ENCODE data around the gene LIN28B.
"Not testable (repeated sequence)": the region's sequence is repeated elsewhere in the genome, so short reads cannot be mapped to it uniquely, and the experiment has no call there.

The LIN28B gene

DNA sequence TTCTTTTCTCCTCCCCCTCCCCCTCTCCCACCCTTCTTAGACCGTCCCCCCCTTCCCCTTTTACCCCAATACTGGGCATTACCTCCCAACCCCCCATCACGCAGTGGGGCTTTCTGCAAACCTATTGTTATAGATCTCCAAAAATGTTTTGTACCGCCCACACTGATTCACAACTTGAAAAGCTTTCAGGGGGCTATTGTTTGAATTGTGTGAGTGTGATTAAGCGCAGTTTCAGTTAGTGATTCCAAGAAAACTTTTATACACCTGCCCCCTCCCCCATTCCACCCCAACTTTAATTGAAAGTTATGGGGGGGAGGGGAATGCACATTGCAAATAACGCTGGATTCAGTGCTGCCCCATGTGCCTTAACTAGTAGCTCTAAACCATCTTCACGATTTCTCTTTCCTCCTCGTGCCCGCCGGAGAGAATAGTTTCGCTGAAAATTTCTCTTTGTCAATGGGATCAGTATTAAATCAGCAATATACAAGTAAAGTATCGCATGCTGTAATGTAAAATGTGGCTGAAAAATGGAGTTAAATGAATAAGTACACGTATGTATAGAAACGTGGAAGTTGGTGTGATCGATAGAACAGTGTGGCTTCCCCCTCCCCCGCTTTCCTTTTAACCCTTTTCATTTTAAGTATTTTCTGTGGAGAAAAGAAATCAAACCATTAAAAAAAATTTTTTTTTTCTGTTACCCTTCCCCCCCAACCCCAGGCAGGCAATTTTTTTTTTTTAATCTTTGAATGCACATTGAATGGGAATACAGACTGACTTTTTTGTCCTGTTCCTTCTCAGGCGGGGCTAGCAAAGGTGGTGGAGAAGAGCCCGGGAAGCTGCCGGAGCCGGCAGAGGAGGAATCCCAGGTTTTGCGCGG is 632 bp downstream of the LIN28B start:
- DNase-seq = no peak

DNA sequence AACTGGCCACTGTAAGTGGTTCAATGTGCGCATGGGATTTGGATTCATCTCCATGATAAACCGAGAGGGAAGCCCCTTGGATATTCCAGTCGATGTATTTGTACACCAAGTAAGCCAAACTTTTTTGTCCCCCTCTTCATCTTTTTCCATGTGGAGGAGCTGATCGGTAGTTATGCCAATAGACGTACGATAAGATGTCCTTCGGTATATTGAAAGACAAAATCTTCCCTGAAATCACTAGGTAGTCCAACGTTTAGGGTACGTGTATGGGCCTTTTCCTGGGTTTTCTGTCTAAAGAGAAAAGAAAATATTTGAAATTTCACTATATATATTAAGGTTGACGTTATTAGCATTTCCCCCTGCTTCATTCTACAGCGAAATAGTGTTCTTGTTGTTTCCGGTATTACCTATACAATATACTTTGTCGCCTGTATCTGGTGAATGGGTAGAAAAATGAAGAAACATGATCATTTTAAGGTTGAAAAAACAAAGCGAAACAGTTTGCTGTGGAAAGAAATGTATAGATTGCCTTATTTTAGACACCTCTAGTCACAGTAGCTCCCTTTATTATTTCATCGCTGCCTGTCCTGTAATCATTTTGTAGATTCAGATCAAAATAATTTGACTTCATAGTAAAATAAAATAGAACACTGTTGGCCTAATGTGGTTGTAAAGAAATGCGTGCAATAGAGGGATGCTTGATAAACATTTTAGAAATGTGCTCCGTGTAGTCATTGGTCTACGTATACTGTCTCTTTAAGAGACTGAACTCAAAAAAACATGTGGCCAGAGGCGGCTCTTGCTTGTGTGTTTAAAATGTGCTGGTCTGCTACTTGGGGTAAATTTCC is 1.5 kb downstream of the LIN28B start:
- no peak for DNase-seq

DNA sequence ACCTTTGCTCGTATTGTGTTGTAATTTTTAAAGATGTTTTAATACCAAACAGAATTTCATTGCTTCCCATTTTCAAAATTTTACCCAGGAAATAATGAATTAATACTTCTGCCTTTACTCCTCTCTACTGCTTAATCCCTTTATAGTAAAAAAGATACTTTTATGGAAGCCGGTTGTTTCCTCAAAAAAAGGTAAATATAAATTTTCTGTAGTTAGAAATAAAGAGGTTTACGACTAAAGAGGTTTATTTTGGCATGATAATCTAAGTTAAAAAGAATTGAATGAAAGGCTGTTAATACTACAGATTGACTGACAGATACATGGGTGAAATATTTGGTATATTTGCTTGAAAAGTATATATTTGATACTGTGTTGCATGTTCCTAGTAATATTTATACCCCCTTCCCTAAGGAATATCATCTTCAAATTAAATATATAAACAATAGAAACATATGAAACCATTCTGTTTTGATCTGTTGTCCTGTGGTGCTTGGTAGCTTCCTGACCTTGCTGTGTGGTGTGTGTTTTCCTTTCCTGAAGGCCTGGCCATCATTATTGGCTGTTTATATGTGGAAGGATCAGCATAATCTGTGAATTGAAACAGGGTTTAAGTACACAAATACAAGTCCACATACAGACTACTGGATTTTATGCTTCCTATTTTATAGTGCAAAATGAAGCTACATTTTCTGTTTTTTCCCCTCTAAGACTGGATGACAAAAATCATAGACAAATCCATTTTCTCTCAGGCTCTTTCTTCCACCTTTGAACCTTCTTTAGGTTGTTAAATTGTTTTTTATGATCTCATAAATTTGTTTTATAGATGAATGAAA is 2.3 kb downstream of the LIN28B start:
- DNase-seq = no peak

DNA sequence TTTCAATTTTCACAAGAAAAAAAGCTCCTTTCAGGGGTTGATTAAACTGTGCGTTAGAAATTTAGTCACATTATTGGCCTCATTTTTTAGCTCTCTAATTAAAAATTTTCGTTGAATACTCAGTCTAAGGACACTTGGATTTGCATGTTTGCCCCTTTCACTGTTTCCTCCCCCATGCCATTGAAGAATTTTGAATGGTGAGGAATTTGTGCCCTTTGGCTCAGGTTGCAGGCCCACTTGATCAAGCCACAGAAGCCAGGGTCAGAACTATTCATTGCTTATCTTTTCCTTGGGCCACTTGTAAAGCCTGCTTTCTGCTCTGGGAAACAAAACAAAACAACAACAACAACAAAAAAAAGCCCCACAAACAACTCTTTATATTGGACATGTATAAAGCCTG is 12.2 kb downstream of the LIN28B start:
- no peak for DNase-seq

DNA sequence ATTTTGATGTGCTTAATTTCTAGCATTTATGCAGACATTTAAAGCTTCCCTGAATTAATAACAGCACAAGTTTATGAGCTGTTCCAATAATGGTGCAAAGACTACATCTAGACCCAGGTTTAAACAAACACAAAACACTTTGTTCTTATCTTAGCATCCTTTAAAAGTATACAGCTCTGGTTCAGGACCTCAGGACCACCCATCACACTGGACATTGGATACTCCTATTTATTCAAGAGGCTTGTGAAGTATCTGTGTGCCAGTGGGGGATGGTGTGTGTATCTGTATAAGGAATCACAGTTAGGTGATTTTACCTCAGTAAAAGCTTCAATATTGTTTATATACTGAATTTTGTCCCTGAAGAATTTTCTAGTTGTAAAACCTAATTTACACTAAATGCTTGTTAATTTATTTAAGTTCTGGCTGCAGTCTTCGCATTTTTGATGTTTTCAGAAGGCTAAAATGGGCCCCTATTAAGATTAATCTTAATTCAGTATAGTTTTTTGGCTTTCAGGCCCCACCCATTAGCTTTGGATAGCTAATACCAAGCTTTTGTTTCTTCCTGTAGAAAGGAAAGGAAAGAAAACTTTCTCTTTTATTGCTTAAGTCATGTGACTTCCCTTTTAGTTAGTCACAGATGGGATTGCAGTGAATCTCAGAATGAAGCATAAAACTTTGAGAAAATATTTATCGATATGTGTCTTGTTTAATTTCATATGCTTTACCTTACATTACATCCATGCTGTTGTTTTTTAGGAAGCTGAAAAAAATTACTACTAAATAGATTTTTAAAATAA is 13.1 kb downstream of the LIN28B start:
- DNase-seq = no peak

DNA sequence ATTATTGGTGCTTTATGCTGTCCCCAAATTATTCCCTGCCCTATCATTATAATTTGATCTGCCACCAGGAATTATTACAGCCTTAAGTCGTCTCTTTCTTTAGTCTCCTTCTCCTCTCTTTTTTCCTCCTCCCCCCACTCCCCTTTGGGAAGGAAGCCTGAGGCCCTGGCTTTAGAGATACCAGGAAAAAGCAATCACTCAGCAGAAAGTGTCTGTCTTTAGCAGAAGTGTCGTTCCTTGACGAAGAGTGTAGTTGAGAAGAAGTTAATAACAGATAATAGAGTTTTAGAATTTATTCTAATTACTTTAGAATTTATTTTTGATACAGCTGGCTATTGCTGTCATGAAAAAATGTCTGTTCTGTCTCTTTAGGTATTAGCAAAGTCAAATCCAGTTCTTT is 16.5 kb downstream of the LIN28B start:
- no peak for DNase-seq

DNA sequence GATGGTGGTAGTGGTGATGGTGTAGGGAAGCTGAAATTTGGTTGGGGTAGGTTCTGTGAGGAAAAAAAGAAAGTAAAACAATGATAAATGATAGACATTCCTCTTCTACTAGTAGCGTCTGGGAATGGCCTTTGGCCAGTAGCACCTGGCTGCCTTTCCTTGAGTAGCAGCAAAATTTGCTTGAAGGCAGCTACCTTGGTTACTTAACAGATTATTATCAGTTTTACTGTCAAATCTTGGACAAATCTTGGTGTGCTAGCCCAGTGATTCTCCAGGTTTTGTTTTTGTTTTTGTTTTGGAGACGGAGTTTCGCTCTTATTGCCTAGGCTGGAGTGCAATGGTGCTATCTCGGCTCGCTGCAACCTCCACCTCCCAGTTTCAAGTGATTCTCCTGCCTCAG is 26.4 kb downstream of the LIN28B start:
- no peak for DNase-seq

DNA sequence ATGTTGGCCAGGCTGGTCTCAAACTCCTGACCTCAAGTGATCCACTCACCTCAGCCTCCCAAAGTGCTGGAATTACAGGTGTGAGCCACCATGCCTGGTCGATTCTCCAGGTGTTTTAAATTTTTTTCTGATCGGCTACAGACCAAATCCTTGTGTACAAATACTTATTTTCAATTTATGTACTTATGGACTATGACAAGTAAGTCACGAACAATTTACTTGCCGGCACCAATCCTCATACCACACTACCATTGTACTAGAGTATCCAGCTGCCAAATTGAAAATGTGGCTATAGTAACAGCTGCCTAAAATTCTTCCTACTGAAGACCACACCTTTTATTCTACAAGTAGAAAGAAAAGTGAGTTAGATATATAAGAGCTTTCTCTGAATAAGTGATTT is 26.9 kb downstream of the LIN28B start:
- no peak for DNase-seq

DNA sequence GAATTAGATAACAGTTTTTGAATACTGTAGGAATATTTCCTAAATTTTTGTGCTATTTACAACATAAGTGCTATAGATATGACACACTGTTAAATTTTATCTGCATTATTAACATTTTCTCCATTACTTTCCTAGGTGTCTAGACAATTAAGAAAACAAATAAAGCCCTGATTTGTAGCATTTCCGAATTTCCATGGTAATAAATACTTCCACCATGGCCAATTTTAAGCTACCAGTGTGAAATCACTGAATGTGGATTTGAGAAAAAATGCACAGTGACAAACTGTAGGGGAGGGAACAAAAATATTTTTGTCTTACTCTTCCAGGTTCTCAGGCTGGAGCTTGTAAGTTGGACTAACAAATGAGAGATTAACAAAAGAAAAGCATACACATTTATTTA is 27.9 kb downstream of the LIN28B start:
- no peak for DNase-seq

DNA sequence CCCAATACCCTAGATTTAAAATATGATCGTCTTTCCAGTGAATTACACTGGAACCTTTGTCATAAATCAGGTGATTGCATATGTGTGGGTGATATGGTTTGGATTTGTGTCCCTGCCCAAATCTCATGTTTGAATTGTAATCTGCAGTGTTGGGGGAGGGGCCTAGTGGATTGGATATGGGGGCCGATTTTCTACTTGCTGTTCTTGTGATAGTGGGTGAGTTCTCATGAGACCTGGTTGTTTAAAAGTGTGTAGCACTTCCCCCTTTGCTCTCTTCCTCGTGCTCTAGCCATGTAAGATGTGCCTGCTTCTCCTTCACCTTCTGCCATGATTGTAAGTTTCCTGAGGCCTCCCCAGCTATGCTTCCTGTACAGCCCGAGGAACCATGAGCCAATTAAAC is 29.0 kb downstream of the LIN28B start:
- not testable (repeated sequence) for DNase-seq

DNA sequence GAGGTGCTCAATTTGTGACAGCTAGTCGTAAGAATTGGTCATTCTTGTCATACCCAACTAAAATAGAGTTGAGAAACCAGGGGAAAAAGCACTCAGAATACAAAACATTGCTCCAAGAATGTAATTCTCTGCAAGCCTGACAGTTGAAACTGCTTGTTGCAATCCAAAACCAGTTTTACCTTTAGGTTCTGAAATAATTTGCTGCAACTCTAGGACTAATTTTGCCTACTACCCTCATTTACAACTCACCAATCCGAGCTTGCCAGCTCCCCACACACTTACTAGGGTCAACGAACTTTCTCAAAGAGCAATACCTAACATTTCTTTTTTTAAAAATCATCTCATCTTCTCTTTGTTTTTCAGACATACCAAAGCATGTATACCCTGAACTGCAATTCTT is 29.7 kb downstream of the LIN28B start:
- DNase-seq = no peak

DNA sequence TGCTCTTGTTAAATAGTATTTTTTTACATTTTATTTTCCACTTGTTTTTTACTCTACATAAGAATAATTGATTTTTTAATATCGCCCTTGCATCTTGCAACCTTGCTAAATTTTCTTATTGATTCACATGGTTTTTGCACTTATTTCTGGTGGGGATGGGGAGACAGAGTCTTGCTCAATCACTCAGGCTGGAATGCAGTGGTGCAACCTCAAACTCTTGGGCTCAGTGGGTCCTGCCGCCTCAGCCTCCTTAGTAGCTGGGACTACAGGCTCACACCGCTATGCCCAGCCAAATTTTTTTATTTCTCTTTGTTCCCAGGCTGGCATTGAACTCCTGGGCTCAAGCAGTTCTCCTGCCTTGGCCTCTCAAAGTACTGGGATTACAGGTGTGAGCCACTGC is 30.3 kb downstream of the LIN28B start:
- DNase-seq = no peak

DNA sequence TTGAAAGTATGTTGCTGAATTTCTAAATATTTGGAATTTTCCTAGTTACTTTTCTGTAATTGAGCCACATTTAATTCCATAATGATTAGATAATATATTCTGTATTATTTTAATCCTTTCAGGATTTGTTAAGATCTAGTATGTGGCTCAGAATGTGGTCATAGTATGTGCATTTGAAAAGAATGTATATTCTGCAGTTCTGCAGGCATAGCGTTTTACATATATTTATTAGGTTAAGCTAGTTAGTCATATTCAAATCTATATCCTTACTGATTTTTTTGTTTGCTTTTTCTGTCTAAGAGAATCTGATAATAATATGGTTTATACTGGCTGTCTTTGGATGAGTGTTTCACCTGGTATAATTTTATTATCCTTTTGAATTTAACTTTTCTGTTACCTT is 33.2 kb downstream of the LIN28B start:
- DNase-seq = no peak

DNA sequence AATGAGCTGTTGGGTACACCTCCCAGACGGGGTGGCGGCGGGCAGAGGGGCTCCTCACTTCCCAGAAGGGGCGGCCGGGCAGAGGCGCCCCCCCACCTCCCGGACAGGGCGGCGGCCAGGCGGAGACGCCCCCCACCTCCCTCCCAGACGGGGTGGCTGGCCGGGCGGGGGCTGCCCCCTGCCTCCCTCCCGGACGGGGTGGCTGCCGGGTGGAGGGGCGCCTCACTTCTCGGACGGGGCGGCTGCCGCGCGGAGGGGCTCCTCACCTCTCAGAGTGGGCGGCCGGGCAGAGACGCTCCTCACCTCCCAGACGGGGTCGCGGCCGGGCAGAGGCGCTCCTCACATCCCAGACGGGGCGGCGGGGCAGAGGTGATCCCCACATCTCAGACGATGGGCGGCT is 34.2 kb downstream of the LIN28B start:
- not testable (repeated sequence) for DNase-seq

DNA sequence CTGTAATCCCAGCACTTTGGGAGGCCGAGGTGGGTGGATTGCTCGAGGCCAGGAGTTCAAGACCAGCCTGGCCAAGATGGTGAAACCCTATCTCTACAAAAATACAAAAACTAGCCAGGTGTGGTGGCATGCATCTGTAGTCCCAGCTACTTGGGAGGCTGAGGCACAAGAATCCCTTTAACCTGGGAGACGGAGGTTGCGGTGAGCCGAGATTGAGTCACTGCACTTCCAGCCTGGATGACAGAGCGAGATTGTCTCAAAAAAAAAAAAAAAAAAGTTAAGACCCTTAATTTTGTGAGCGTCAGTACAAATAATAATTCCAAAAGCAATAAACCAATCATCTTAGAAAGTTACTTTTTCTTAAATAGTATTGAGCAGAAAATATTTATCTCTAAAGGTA is 36.7 kb downstream of the LIN28B start:
- DNase-seq = not testable (repeated sequence)

DNA sequence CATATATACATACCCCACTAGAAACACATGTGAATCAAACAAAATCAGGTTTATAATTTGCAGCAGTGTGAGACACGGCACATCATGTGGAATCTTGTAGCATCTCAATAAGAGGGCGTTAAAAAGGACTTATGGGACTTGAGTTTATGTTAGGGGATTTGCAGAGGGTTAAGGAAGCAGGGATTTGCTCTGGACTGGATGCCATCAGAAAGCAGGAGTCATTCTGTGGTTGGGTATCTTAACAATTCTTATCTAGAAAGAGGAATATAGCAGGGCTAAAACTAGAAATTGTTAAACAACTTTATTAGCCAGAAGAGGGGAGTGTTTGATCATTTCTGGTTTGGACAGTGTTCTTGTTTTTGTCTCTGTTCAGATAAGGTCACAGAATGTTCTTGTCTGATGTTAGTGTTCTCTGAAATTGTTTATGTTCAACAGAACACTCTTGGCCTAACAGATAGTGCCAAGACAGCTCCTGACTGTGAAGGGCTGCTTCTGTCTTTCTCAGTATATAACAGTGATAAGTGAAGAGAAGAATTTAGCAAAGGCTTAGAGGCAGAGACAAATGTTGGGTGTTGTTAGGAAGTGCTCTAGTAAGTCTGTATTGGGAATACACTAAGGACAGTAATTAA is 39.2 kb downstream of the LIN28B start:
- no peak for DNase-seq

DNA sequence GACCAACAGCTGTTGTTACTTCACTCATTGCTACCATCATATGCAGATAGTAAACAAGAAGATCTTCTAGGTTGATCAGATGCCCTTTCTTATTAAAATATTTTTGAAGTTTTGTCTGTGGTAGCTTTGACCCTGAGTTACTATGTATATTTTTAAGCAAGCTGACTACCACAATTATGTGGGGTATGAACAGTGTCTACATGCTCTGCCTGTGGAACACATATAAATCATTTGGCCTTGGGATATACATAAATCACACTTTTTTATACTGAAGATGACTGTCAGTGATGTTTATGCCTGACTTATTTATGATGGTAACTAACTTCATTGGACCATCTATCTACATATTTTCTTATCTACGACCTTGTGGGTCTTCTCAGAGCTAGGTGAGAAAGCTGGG is 44.2 kb downstream of the LIN28B start:
- no peak for DNase-seq

DNA sequence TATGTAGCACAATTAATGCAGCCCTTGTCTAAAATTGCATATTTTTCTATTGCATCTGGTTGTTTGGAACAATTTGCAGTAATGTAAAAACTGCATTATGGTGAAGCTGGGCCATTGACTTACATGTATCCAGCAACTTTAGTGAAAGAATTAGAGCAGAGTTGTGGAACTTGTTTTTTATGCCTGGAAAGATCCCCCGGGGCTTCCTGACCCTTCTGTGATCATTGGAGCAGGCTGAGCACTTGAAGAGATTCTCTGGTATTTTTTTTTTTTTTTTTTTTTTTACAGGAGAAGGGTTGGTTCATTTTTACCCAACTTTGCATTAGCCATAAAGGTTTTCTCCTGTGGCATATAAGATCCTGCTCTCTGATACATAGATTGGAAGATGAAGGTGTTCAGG is 45.0 kb downstream of the LIN28B start:
- no peak for DNase-seq

DNA sequence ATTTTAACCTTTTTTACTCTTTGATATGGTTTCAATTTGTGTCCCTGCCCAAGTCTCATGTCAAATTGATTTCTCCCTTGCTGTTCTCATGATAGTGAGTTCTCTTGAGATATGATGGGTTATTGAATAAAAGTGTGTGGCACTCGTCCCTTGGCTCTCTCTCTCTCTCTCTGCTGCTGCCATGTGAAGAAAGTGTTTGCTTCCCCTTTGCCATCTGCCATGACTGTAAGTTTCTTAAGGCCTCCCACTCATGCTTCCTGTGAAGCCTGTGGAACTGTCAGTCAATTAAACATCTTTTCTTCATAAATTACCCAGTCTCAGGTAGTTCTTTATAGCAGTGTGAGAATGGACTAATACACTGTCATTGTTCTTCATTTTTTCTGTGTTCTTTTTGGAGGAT is 48.5 kb downstream of the LIN28B start:
- DNase-seq = no peak

DNA sequence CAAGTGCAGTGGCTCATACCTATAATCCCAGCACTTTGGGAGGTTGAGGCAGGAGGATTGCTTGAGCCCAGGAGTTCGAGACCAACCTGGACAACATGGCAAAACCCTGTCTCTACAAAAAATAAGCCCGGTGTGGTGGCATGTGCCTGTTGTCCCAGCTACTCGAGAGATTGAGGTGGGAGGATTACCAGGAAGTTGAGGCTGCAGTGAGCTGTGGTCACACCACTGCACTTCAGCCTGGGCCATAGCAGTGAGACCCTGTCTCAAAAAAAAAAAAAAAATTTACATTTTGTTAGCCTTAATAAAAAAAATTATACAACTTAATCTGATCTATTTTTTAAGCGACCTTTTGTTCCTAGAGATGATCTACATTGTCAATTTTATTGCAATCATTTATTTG is 56.6 kb downstream of the LIN28B start:
- DNase-seq = not testable (repeated sequence)

DNA sequence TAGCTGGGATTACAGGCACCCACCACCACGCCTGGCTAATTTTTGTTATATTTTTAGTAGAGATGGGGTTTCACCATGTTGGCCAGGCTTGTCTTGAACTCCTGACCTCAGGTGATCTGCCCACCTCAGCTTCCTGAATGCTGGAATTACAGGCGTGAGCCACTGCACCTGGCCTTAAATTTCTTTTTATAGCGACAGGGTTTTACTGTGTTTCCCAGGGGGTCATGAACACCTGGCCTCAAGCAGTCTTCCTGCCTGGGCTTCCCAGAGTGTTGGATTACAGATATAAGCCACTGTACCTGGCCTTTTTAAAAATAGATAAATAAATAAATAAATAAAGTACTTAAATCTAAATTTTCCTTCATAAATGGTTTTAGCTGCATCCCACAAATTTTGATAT is 57.5 kb downstream of the LIN28B start:
- DNase-seq = no peak

DNA sequence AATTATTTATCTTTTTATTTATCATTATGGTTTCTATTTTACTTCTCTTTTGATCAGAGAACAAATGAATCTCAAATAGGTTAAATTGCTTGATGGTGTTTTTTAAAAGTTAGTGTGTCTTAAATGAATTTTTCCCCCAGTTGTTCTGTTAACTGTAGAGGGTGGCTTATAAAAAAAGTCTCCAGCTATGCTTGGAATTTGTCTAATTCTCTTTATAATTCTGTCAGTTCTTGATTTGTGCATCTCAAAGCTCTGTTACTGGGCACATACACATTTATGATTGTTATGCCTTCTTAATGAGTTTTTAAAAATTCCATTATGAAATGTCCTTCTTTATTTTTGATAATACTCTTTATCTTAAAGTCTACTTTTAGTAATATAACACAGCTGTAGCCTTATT is 58.0 kb downstream of the LIN28B start:
- no peak for DNase-seq
